ENCODE measurements around the gene DTNBP1. TPM values are rescaled to one million over a fixed set of nuclear protein-coding genes. Genes with fewer than 3 reads are reported as not detected.

Gene DTNBP1
- total RNA-seq, 1 experiment from 2014 or later = 1.6 TPM

GRCh38 chr6:15588971-15589634, 73.7 kb downstream of the DTNBP1 start:
- peak; percentile 46 for DNase-seq (ENCODE audit: low spot score)

- DNase-seq (ENCODE audit: low spot score) = no peak
Measured at GRCh38 chr6:15586503-15586902, 76.3 kb downstream of the DTNBP1 start.

- DNase-seq (ENCODE audit: low spot score) = no peak
Measured at GRCh38 chr6:15585760-15586214, 77.0 kb downstream of the DTNBP1 start.

GRCh38 chr6:15582499-15582898, 80.3 kb downstream of the DTNBP1 start:
- DNase-seq (ENCODE audit: low spot score) = no peak

GRCh38 chr6:15581751-15582150, 81.1 kb downstream of the DTNBP1 start:
- DNase-seq (ENCODE audit: low spot score) = no peak

- DNase-seq (ENCODE audit: low spot score) = no peak
Measured at GRCh38 chr6:15580326-15580725, 82.5 kb downstream of the DTNBP1 start.

- no peak for DNase-seq (ENCODE audit: low spot score)
Measured at GRCh38 chr6:15578716-15579391, 84.0 kb downstream of the DTNBP1 start.

- peak; percentile 2 for DNase-seq (ENCODE audit: low spot score)
Measured at GRCh38 chr6:15577550-15578171, 85.2 kb downstream of the DTNBP1 start.

- no peak for DNase-seq (ENCODE audit: low spot score)
Measured at GRCh38 chr6:15577106-15577505, 85.7 kb downstream of the DTNBP1 start.

- DNase-seq (ENCODE audit: low spot score) = no peak
Measured at GRCh38 chr6:15575357-15576033, 87.3 kb downstream of the DTNBP1 start.

- DNase-seq (ENCODE audit: low spot score) = no peak
Measured at GRCh38 chr6:15574486-15574885, 88.3 kb downstream of the DTNBP1 start.

- DNase-seq (ENCODE audit: low spot score) = no peak
Measured at GRCh38 chr6:15574023-15574422, 88.8 kb downstream of the DTNBP1 start.

- no peak for DNase-seq (ENCODE audit: low spot score)
Measured at GRCh38 chr6:15573384-15573783, 89.4 kb downstream of the DTNBP1 start.

- no peak for DNase-seq (ENCODE audit: low spot score)
Measured at GRCh38 chr6:15572296-15573016, 90.4 kb downstream of the DTNBP1 start.

- no peak for DNase-seq (ENCODE audit: low spot score)
Measured at GRCh38 chr6:15570171-15570570, 92.7 kb downstream of the DTNBP1 start.

- no peak for DNase-seq (ENCODE audit: low spot score)
Measured at GRCh38 chr6:15569035-15569995, 93.5 kb downstream of the DTNBP1 start.

- no peak for DNase-seq (ENCODE audit: low spot score)
Measured at GRCh38 chr6:15562977-15563376, 99.9 kb downstream of the DTNBP1 start.

GRCh38 chr6:15561447-15562199, 101.2 kb downstream of the DTNBP1 start:
- DNase-seq (ENCODE audit: low spot score) = no peak

GRCh38 chr6:15560713-15561112, 102.1 kb downstream of the DTNBP1 start:
- no peak for DNase-seq (ENCODE audit: low spot score)

GRCh38 chr6:15557174-15557573, 105.7 kb downstream of the DTNBP1 start:
- DNase-seq (ENCODE audit: low spot score) = no peak

All from A172 (cell line).